Hepatocyte (in vitro differentiated cells): ENCODE measurements around the gene KMT2E. TPM values are rescaled to one million over a fixed set of nuclear protein-coding genes. Genes with fewer than 3 reads are reported as not detected.

Experiments used
- DNase-seq: peaks from one replicate; pipeline ENCODE4 v3.0.0-alpha.2; 2016; ENCODE audit warnings: low spot score
- H2AFZ ChIP-seq: fragments of 200-600 bp; sonication (generic); 2 replicates; pipeline ENCODE4 v1.6.0; 2016; ENCODE audit warnings: antibody characterized with exemption, mild to moderate bottlenecking
- H3K27ac ChIP-seq: fragments of 200-600 bp; sonication (generic); 2 replicates; pipeline ENCODE4 v1.5.1; 2016; ENCODE audit warnings: mild to moderate bottlenecking
- H3K27me3 ChIP-seq: fragments of 200-600 bp; sonication (generic); 2 replicates; pipeline ENCODE4 v1.6.1; 2016
- H3K36me3 ChIP-seq: fragments of 200-600 bp; sonication (generic); replicated peaks from 2 replicates; pipeline ENCODE4 v1.5.1; 2016; ENCODE audit warnings: low read depth; ENCODE audit not compliant: insufficient read depth
- H3K4me1 ChIP-seq: fragments of 200-600 bp; sonication (generic); 2 replicates; pipeline ENCODE4 v1.5.1; 2016; ENCODE audit warnings: mild to moderate bottlenecking, moderate library complexity; ENCODE audit not compliant: insufficient read depth
- H3K4me2 ChIP-seq: fragments of 200-600 bp; sonication (generic); 2 replicates; pipeline ENCODE4 v1.6.0; 2016
- H3K4me3 ChIP-seq: fragments of 200-600 bp; sonication (generic); 2 replicates; pipeline ENCODE4 v1.5.1; 2016; ENCODE audit warnings: mild to moderate bottlenecking
- H3K79me2 ChIP-seq: fragments of 200-600 bp; sonication (generic); 2 replicates; pipeline ENCODE4 v1.6.0; 2017; ENCODE audit warnings: mild to moderate bottlenecking
- H3K9me2 ChIP-seq: fragments of 200-600 bp; sonication (generic); replicated peaks from 2 replicates; pipeline ENCODE4 v1.6.0; 2017; ENCODE audit warnings: mild to moderate bottlenecking; ENCODE audit not compliant: insufficient read depth
- H3K9me3 ChIP-seq: fragments of 200-600 bp; sonication (generic); 2 replicates; pipeline ENCODE4 v1.5.1; 2016; ENCODE audit warnings: low read depth, mild to moderate bottlenecking
- H4K20me1 ChIP-seq: fragments of 200-600 bp; sonication (generic); 2 replicates; pipeline ENCODE4 v1.6.0; 2016; ENCODE audit warnings: mild to moderate bottlenecking; ENCODE audit not compliant: insufficient read depth, poor library complexity, severe bottlenecking
- CTCF ChIP-seq: fragments of 200-600 bp; sonication (generic); IDR thresholded peaks from 2 replicates; pipeline ENCODE4 v1.5.1; 2016; ENCODE audit warnings: antibody characterized with exemption, mild to moderate bottlenecking; ENCODE audit not compliant: poor library complexity
- EZH2 ChIP-seq: fragments of 200-600 bp; sonication (generic); IDR thresholded peaks from 2 replicates; pipeline ENCODE4 v1.6.1; 2016; ENCODE audit warnings: antibody characterized with exemption, mild to moderate bottlenecking, borderline replicate concordance
- EZH2phosphoT487 ChIP-seq: fragments of 200-600 bp; sonication (generic); IDR thresholded peaks from one replicate; pipeline ENCODE4 v1.6.1; 2018; ENCODE audit warnings: antibody characterized with exemption, mild to moderate bottlenecking, low read depth, moderate library complexity; ENCODE audit not compliant: unreplicated experiment, severe bottlenecking
- WGBS: methylation state at CpG from one replicate; pipeline ENCODE4 v1.1.6; 2016; ENCODE audit warnings: low lambda C conversion rate; ENCODE audit errors: missing lambda C conversion rate; 5-methylcytosine and 5-hydroxymethylcytosine counted together
- polyA plus RNA-seq: library from polyadenylated mRNA; unstranded; fragments of >200 nt; fragmentation: Nextera tagmentation; extraction: Ambion mirVana; gene quantifications from 2 replicates; pipeline ENCODE4 v1.2.1, GENCODE V29; 2016
- total RNA-seq: library from RNA; depleted of rRNA; stranded (reverse); fragments of >200 nt; gene quantifications from 2 replicates; pipeline ENCODE4 v1.2.3, GENCODE V29; 2014

The KMT2E gene
- total and polyA plus RNA-seq, 2 experiments from 2014 or later, result 69.7 to 70.8 TPM

- H3K4me2 ChIP-seq, result no peak overlapping the region
- no peak overlapping the region for H3K4me3 ChIP-seq
- no peaks in the 10 kb centered on the region for H3K9me2 ChIP-seq
- no peaks in the 10 kb centered on the region for H3K4me1 ChIP-seq
- H3K9me3 ChIP-seq, result no peaks in the 10 kb centered on the region
- no peak overlapping the region for H3K27ac ChIP-seq
- H3K79me2 ChIP-seq, result peaks cover 9% of the 10 kb centered on the region
- peaks cover 3% of the 10 kb centered on the region for H4K20me1 ChIP-seq
- DNase-seq, result no peak
- no peaks in the 10 kb centered on the region for H3K27me3 ChIP-seq
- TF ChIP-seq EZH2 (no peak), CTCF (no peak), EZH2phosphoT487 (no peak)
- H3K36me3 ChIP-seq, result no peaks in the 10 kb centered on the region
- H2AFZ ChIP-seq, result no peak overlapping the region
These were observed 81.0 kb downstream of the KMT2E start for GRCh38 chr7:105094966-105095365.

- H3K9me3 ChIP-seq, result no peaks in the 10 kb centered on the region
- H3K4me2 ChIP-seq, result no peak overlapping the region
- H3K27me3 ChIP-seq, result no peaks in the 10 kb centered on the region
- H3K4me3 ChIP-seq, result no peak overlapping the region
- TF ChIP-seq EZH2 (no peak), CTCF (no peak)
- H2AFZ ChIP-seq, result no peak overlapping the region
- H3K27ac ChIP-seq, result no peak overlapping the region
- H3K4me1 ChIP-seq, result no peaks in the 10 kb centered on the region
- DNase-seq, result no peak
- H3K36me3 ChIP-seq, result no peaks in the 10 kb centered on the region
- no peaks in the 10 kb centered on the region for H3K9me2 ChIP-seq
- WGBS, result 94% methylated on average over 3 of the region's 3 CpGs
- H4K20me1 ChIP-seq, result peaks cover 3% of the 10 kb centered on the region
- H3K79me2 ChIP-seq, result peaks cover 6% of the 10 kb centered on the region
These were observed 82.3 kb downstream of the KMT2E start for GRCh38 chr7:105096306-105096705.

- no peak for TF ChIP-seq EZH2phosphoT487
- no peak for TF ChIP-seq EZH2
- no peak overlapping the region for H3K4me3 ChIP-seq
- no peaks in the 10 kb centered on the region for H3K27me3 ChIP-seq
- H3K9me2 ChIP-seq, result no peaks in the 10 kb centered on the region
- H3K27ac ChIP-seq, result peak overlapping the region; percentile 18
- H3K4me2 ChIP-seq, result no peak overlapping the region
- H2AFZ ChIP-seq, result no peak overlapping the region
- no peaks in the 10 kb centered on the region for H3K36me3 ChIP-seq
- no peak for DNase-seq
- peaks cover 3% of the 10 kb centered on the region for H4K20me1 ChIP-seq
- WGBS, result 56% methylated on average over 7 of the region's 7 CpGs
- H3K9me3 ChIP-seq, result no peaks in the 10 kb centered on the region
- peaks cover 6% of the 10 kb centered on the region for H3K79me2 ChIP-seq
- no peaks in the 10 kb centered on the region for H3K4me1 ChIP-seq
These were observed 83.6 kb downstream of the KMT2E start for GRCh38 chr7:105097619-105098018.

GRCh38 chr7:105098863-105099515 lies 85.0 kb downstream of the KMT2E start:
- DNase-seq, result no peak
- peak overlapping the region; percentile 40 for H3K27ac ChIP-seq
- H4K20me1 ChIP-seq, result peaks cover 5% of the 10 kb centered on the region

More at GRCh38 chr7:105098863-105099515, 85.0 kb downstream of the KMT2E start:
- no peaks in the 10 kb centered on the region for H3K4me1 ChIP-seq
- H3K9me2 ChIP-seq, result no peaks in the 10 kb centered on the region
- TF ChIP-seq CTCF, result no peak
- TF ChIP-seq EZH2, result no peak
- no peak for TF ChIP-seq EZH2phosphoT487
- no peak overlapping the region for H3K4me3 ChIP-seq
- no peak overlapping the region for H3K4me2 ChIP-seq
- 94% methylated on average over 2 of the region's 2 CpGs for WGBS
- no peak overlapping the region for H2AFZ ChIP-seq
- H3K79me2 ChIP-seq, result peaks cover 6% of the 10 kb centered on the region
- no peaks in the 10 kb centered on the region for H3K36me3 ChIP-seq
- H3K9me3 ChIP-seq, result no peaks in the 10 kb centered on the region
- H3K27me3 ChIP-seq, result no peaks in the 10 kb centered on the region
